Smooth muscle cell (in vitro differentiated cells): ENCODE measurements around the gene ZC3H7A. TPM values are rescaled to one million over a fixed set of nuclear protein-coding genes. Genes with fewer than 3 reads are reported as not detected.

Source experiments
- DNase-seq: peaks from one replicate; lab custom pipeline; 2025; ENCODE audit not compliant: unreplicated experiment; lab: John Stamatoyannopoulos, UW
- H2AFZ ChIP-seq: fragments of 200-600 bp; sonication (generic); 2 replicates; pipeline ENCODE4 v1.6.0; 2016; ENCODE audit warnings: antibody characterized with exemption, low read depth, mild to moderate bottlenecking
- H3F3A ChIP-seq: fragments of 200-600 bp; sonication (generic); 2 replicates; pipeline ENCODE4 v1.6.0; 2017; ENCODE audit warnings: antibody characterized with exemption, low read depth
- H3K27ac ChIP-seq: fragments of 200-600 bp; sonication (generic); 2 replicates; pipeline ENCODE4 v1.5.1; 2016; ENCODE audit warnings: low read depth, mild to moderate bottlenecking
- H3K27me3 ChIP-seq: fragments of 200-600 bp; sonication (generic); 2 replicates; pipeline ENCODE4 v1.6.1; 2016; ENCODE audit warnings: low read depth, mild to moderate bottlenecking
- H3K36me3 ChIP-seq: fragments of 200-600 bp; sonication (generic); 2 replicates; pipeline ENCODE4 v1.5.1; 2016; ENCODE audit warnings: low read depth
- H3K4me1 ChIP-seq: fragments of 200-600 bp; sonication (generic); 2 replicates; pipeline ENCODE4 v1.5.1; 2016; ENCODE audit warnings: low read depth
- H3K4me2 ChIP-seq: fragments of 200-600 bp; sonication (generic); 2 replicates; pipeline ENCODE4 v1.6.0; 2016; ENCODE audit warnings: mild to moderate bottlenecking
- H3K4me3 ChIP-seq: fragments of 200-600 bp; sonication (generic); 2 replicates; pipeline ENCODE4 v1.5.1; 2016; ENCODE audit warnings: mild to moderate bottlenecking
- H3K79me2 ChIP-seq: fragments of 200-600 bp; sonication (generic); 2 replicates; pipeline ENCODE4 v1.6.0; 2016; ENCODE audit warnings: low read depth, mild to moderate bottlenecking
- H3K9ac ChIP-seq: fragments of 200-600 bp; sonication (generic); 2 replicates; pipeline ENCODE4 v1.6.0; 2016; ENCODE audit warnings: low read depth
- H3K9me3 ChIP-seq: fragments of 200-600 bp; sonication (generic); replicated peaks from 2 replicates; pipeline ENCODE4 v1.5.1; 2016; ENCODE audit warnings: low read depth
- H4K20me1 ChIP-seq: fragments of 200-600 bp; sonication (generic); 2 replicates; pipeline ENCODE4 v1.6.0; 2016; ENCODE audit warnings: low read depth
- WGBS: methylation state at CpG from one replicate; pipeline ENCODE4 v1.1.7; 2016; ENCODE audit warnings: low lambda C conversion rate; 5-methylcytosine and 5-hydroxymethylcytosine counted together
- polyA plus RNA-seq: library from polyadenylated mRNA; unstranded; fragments of >200 nt; fragmentation: Nextera tagmentation; extraction: Ambion mirVana; gene quantifications from 2 replicates; pipeline ENCODE4 v1.2.1, GENCODE V29; 2016
- total RNA-seq: library from RNA; depleted of rRNA; stranded (reverse); fragments of >200 nt; gene quantifications from 2 replicates; pipeline ENCODE4 v1.2.3, GENCODE V29; 2014
- TF ChIP-seq, protein P1 (sequence below): fragments of 200-600 bp; sonication (generic); IDR thresholded peaks from 2 replicates; pipeline ENCODE4 v1.5.1; 2017; ENCODE audit warnings: borderline replicate concordance, mild to moderate bottlenecking, antibody characterized with exemption; ENCODE audit not compliant: insufficient read depth, poor library complexity, severe bottlenecking

Gene ZC3H7A, protein sequence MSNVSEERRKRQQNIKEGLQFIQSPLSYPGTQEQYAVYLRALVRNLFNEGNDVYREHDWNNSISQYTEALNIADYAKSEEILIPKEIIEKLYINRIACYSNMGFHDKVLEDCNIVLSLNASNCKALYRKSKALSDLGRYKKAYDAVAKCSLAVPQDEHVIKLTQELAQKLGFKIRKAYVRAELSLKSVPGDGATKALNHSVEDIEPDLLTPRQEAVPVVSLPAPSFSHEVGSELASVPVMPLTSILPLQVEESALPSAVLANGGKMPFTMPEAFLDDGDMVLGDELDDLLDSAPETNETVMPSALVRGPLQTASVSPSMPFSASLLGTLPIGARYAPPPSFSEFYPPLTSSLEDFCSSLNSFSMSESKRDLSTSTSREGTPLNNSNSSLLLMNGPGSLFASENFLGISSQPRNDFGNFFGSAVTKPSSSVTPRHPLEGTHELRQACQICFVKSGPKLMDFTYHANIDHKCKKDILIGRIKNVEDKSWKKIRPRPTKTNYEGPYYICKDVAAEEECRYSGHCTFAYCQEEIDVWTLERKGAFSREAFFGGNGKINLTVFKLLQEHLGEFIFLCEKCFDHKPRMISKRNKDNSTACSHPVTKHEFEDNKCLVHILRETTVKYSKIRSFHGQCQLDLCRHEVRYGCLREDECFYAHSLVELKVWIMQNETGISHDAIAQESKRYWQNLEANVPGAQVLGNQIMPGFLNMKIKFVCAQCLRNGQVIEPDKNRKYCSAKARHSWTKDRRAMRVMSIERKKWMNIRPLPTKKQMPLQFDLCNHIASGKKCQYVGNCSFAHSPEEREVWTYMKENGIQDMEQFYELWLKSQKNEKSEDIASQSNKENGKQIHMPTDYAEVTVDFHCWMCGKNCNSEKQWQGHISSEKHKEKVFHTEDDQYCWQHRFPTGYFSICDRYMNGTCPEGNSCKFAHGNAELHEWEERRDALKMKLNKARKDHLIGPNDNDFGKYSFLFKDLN
- total RNA-seq, result 38.6 and 43.4 TPM in 2 replicates
- 31.3 and 37.3 TPM in 2 replicates for polyA plus RNA-seq

DNA sequence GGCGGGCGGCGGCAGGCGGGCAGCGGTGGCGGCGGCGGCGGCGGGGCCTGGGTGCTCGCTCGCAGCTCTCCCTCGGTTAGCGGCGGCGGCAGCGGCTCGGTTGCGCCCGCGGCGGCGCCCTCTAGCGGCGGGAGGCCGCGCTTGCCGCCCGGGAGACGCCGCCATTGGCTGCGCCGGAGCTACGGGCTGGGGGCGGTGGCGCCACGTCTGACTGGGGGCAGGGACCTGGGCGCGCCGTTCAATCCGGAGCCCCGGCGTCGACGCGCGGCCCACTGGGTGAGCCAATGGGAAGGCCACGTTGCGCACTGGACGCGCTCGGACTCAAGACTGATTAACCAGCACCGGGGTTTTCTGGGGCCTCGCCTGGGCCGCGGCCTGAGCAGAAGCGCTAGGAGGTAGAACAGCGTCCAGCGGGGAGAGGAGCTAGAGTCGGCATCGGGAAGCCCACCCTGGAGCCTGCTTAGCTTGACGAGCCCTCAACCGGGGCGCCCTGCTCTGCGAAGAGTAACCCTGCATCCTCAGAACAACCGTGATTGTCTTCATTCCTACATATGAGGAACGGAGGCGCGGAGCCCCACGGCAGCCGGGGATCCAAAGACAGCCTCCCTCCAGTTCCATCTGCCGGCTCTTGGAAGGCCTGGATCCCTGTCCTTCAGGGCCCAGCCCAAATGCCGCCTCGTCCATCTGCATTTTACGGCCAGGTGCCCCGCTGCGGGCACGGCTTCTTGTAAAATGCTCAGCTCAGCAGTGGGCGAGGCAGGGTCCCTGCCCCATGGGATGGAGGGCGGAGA lies at the start of gene ZC3H7A:
ZC3H7A (minus strand) TSS at position 93 of the 791 bp plus-strand sequence. CDS start 14,904 bp downstream, outside the sequence.
- peak within 1 kb of the TSS; percentile 98 for H3K4me2 ChIP-seq
- H3K79me2 ChIP-seq, result peaks cover 69% of the 10 kb centered on the region
- no peaks in the 10 kb centered on the region for H3K27me3 ChIP-seq
- peaks cover 41% of the 10 kb centered on the region for H4K20me1 ChIP-seq
- H3K4me1 ChIP-seq, result peaks cover 17% of the 10 kb centered on the region
- TF ChIP-seq, protein P1, sequence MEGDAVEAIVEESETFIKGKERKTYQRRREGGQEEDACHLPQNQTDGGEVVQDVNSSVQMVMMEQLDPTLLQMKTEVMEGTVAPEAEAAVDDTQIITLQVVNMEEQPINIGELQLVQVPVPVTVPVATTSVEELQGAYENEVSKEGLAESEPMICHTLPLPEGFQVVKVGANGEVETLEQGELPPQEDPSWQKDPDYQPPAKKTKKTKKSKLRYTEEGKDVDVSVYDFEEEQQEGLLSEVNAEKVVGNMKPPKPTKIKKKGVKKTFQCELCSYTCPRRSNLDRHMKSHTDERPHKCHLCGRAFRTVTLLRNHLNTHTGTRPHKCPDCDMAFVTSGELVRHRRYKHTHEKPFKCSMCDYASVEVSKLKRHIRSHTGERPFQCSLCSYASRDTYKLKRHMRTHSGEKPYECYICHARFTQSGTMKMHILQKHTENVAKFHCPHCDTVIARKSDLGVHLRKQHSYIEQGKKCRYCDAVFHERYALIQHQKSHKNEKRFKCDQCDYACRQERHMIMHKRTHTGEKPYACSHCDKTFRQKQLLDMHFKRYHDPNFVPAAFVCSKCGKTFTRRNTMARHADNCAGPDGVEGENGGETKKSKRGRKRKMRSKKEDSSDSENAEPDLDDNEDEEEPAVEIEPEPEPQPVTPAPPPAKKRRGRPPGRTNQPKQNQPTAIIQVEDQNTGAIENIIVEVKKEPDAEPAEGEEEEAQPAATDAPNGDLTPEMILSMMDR, result peak; percentile 47
- DNase-seq, result peak; percentile 84
- H3K27ac ChIP-seq, result peak within 1 kb of the TSS; percentile 95
- H3K9ac ChIP-seq, result peak within 1 kb of the TSS; percentile 91
- no peaks in the 10 kb centered on the region for H3K9me3 ChIP-seq
- WGBS, result 2% methylated on average over 48 of the region's 80 CpGs
- H3F3A ChIP-seq, result peaks cover 13% of the 10 kb centered on the region
- peak within 1 kb of the TSS; percentile 100 for H3K4me3 ChIP-seq
- peak within 1 kb of the TSS; percentile 63 for H2AFZ ChIP-seq
- H3K36me3 ChIP-seq, result no peaks in the 10 kb centered on the region

DNA sequence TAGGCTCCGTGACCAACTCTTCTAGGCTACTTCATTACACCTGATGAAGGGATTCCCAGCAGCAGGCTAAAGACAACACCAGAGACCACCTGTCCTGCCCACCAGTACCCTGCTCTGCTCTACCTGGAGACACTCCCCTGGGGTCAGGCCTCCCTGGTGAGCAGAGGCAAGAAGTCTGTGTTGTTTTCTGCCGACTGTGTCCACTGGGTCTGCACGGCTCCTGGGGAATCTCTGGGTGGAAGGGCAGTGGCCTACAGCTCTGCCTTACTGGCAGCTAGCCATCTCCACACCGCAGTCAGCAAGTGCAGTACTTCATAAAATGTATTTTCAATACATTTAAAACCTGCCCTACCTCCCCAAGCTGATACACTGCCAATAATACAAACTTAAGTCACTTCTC lies 47.4 kb upstream of the ZC3H7A start:
- no peak overlapping the region for H3K4me3 ChIP-seq
- H3K4me2 ChIP-seq, result no peak overlapping the region
- DNase-seq, result no peak
- H2AFZ ChIP-seq, result no peak overlapping the region
- peaks cover 24% of the 10 kb centered on the region for H3K36me3 ChIP-seq
- H4K20me1 ChIP-seq, result peaks cover 30% of the 10 kb centered on the region
- no peaks in the 10 kb centered on the region for H3K4me1 ChIP-seq
- H3K27me3 ChIP-seq, result no peaks in the 10 kb centered on the region
- peaks cover 43% of the 10 kb centered on the region for H3K79me2 ChIP-seq
- no peak overlapping the region for H3K27ac ChIP-seq
- peaks cover 2% of the 10 kb centered on the region for H3F3A ChIP-seq
- no peak overlapping the region for H3K9ac ChIP-seq
- TF ChIP-seq, protein P1, result no peak
- WGBS, result 95% methylated on average over 4 of the region's 4 CpGs
- H3K9me3 ChIP-seq, result no peaks in the 10 kb centered on the region

DNA sequence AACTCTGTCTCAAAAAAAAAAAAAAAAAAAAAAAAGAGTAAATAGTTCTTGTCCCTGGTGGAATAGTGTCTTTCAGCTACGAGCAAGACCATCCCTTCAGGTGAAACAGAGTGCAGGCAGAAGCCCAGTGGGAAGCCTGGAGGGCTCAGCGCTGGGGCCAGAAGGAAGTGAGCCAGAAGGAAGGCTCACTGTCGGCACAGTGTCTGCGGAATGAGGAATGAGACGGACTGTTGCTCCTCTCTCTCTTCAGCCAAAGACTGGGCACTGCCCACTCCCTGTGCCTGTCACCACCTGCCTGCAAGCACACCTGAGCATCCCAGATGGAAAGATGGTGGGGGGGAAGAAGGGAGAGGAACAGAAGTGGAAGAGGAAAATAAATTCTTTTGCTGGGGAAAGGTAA lies 46.8 kb upstream of the ZC3H7A start:
- H3K4me2 ChIP-seq, result no peak overlapping the region
- H3K27ac ChIP-seq, result no peak overlapping the region
- DNase-seq, result no peak
- no peaks in the 10 kb centered on the region for H3K4me1 ChIP-seq
- no peak overlapping the region for H2AFZ ChIP-seq
- H3K79me2 ChIP-seq, result peaks cover 37% of the 10 kb centered on the region
- peaks cover 27% of the 10 kb centered on the region for H4K20me1 ChIP-seq
- no peaks in the 10 kb centered on the region for H3K27me3 ChIP-seq
- H3F3A ChIP-seq, result peaks cover 3% of the 10 kb centered on the region
- 98% methylated on average over 5 of the region's 5 CpGs for WGBS
- TF ChIP-seq, protein P1, result no peak
- no peaks in the 10 kb centered on the region for H3K9me3 ChIP-seq
- no peak overlapping the region for H3K9ac ChIP-seq
- H3K36me3 ChIP-seq, result peaks cover 25% of the 10 kb centered on the region
- no peak overlapping the region for H3K4me3 ChIP-seq
